ENCODE results near the gene SETBP1. TPM values are rescaled to one million over a fixed set of nuclear protein-coding genes. Genes with fewer than 3 reads are reported as not detected.

SETBP1 gene
- polyA plus RNA-seq, 1 donor = 14.8 TPM

- DNase-seq (ENCODE audit: low read depth) = peak; percentile 80
Measured at GRCh38 chr18:44679056-44679913, 1.4 kb upstream of the SETBP1 start.

- no peak for DNase-seq (ENCODE audit: low read depth)
Measured at GRCh38 chr18:44679914-44680272, 795 bp upstream of the SETBP1 start.

- DNase-seq (ENCODE audit: low read depth) = no peak
Measured at GRCh38 chr18:44681076-44681970, 635 bp downstream of the SETBP1 start.

- no peak for DNase-seq (ENCODE audit: low read depth)
Measured at GRCh38 chr18:44682201-44682870, 1.6 kb downstream of the SETBP1 start.

GRCh38 chr18:44682871-44683221 is 2.2 kb downstream of the SETBP1 start:
- DNase-seq (ENCODE audit: low read depth) = no peak

GRCh38 chr18:44683556-44683955 is 2.9 kb downstream of the SETBP1 start:
- no peak for DNase-seq (ENCODE audit: low read depth)

- DNase-seq (ENCODE audit: low read depth) = no peak
Measured at GRCh38 chr18:44685296-44685695, 4.6 kb downstream of the SETBP1 start.

- no peak for DNase-seq (ENCODE audit: low read depth)
Measured at GRCh38 chr18:44686156-44686555, 5.5 kb downstream of the SETBP1 start.

- DNase-seq (ENCODE audit: low read depth) = no peak
Measured at GRCh38 chr18:44687421-44687820, 6.7 kb downstream of the SETBP1 start.

GRCh38 chr18:44689736-44690135 is 9.0 kb downstream of the SETBP1 start:
- no peak for DNase-seq (ENCODE audit: low read depth)

GRCh38 chr18:44691148-44691925 is 10.6 kb downstream of the SETBP1 start:
- no peak for DNase-seq (ENCODE audit: low read depth)

GRCh38 chr18:44693030-44693784 is 12.5 kb downstream of the SETBP1 start:
- DNase-seq (ENCODE audit: low read depth) = no peak

- DNase-seq (ENCODE audit: low read depth) = no peak
Measured at GRCh38 chr18:44695503-44695902, 14.8 kb downstream of the SETBP1 start.

GRCh38 chr18:44696892-44697291 is 16.2 kb downstream of the SETBP1 start:
- no peak for DNase-seq (ENCODE audit: low read depth)

GRCh38 chr18:44697315-44697714 is 16.6 kb downstream of the SETBP1 start:
- DNase-seq (ENCODE audit: low read depth) = no peak

- no peak for DNase-seq (ENCODE audit: low read depth)
Measured at GRCh38 chr18:44698518-44698917, 17.8 kb downstream of the SETBP1 start.

GRCh38 chr18:44699572-44700261 is 19.0 kb downstream of the SETBP1 start:
- DNase-seq (ENCODE audit: low read depth) = no peak

- DNase-seq (ENCODE audit: low read depth) = no peak
Measured at GRCh38 chr18:44700652-44701051, 20.0 kb downstream of the SETBP1 start.

- DNase-seq (ENCODE audit: low read depth) = no peak
Measured at GRCh38 chr18:44701227-44701626, 20.5 kb downstream of the SETBP1 start.

- DNase-seq (ENCODE audit: low read depth) = no peak
Measured at GRCh38 chr18:44702594-44702993, 21.9 kb downstream of the SETBP1 start.

All from forelimb muscle (tissue), 1 donor.